BJ (cell line): Measurements from ENCODE around the gene UGT1A9. TPM values are rescaled to one million over a fixed set of nuclear protein-coding genes. Genes with fewer than 3 reads are reported as not detected.

Experiments
- CTCF ChIA-PET: fragments of 350-600 bp; formaldehyde crosslinking; extraction: SDS; loops from one replicate; lab custom pipeline; 2021; ENCODE audit warnings: antibody characterized with exemption, inconsistent platforms; lab: Yijun Ruan, JAX
- POLR2A ChIA-PET: fragments of 300-600 bp; sonication (Branson Sonifier 250); formaldehyde crosslinking; extraction: SDS; loops from one replicate; lab custom pipeline; 2021; ENCODE audit warnings: antibody characterized with exemption; lab: Charles Lee
- DNase-seq: peaks from one replicate; pipeline ENCODE4 v3.0.0-alpha.2; 2011; ENCODE audit warnings: low read depth
- H3K27me3 ChIP-seq: 2 replicates; pipeline ENCODE4 v1.6.0; 2011; ENCODE audit warnings: low read length; ENCODE audit not compliant: control insufficient read depth, insufficient read depth
- H3K36me3 ChIP-seq: 2 replicates; pipeline ENCODE4 v1.5.1; 2011; ENCODE audit warnings: low read length; ENCODE audit not compliant: control insufficient read depth, insufficient read depth
- H3K4me3 ChIP-seq: 2 replicates; pipeline ENCODE4 v1.5.1; 2011; ENCODE audit warnings: low read depth, mild to moderate bottlenecking, control low read depth, low read length
- polyA plus RNA-seq: library from polyadenylated mRNA; depleted of rRNA; stranded (reverse); fragments of >200 nt; gene quantifications from 2 replicates; pipeline ENCODE4 v1.2.3, GENCODE V29; 2011
- TF ChIP-seq, protein P1 (sequence below): IDR thresholded peaks from 2 replicates; pipeline ENCODE4 v1.5.1; 2011; ENCODE audit warnings: low read depth, mild to moderate bottlenecking, control low read depth, inconsistent platforms, low read length, moderate library complexity; ENCODE audit not compliant: insufficient read depth

The UGT1A9 gene
- polyA plus RNA-seq, 1 experiment, result not detected

- Histone ChIP-seq H3K36me3 (no peaks in the 10 kb centered on the region), H3K27me3 (no peaks in the 10 kb centered on the region), H3K4me3 (no peak overlapping the region)
- TF ChIP-seq, protein P1, sequence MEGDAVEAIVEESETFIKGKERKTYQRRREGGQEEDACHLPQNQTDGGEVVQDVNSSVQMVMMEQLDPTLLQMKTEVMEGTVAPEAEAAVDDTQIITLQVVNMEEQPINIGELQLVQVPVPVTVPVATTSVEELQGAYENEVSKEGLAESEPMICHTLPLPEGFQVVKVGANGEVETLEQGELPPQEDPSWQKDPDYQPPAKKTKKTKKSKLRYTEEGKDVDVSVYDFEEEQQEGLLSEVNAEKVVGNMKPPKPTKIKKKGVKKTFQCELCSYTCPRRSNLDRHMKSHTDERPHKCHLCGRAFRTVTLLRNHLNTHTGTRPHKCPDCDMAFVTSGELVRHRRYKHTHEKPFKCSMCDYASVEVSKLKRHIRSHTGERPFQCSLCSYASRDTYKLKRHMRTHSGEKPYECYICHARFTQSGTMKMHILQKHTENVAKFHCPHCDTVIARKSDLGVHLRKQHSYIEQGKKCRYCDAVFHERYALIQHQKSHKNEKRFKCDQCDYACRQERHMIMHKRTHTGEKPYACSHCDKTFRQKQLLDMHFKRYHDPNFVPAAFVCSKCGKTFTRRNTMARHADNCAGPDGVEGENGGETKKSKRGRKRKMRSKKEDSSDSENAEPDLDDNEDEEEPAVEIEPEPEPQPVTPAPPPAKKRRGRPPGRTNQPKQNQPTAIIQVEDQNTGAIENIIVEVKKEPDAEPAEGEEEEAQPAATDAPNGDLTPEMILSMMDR, result no peak
- DNase-seq, result no peak
- ChIA-PET CTCF (interaction anchor here (1.1 kb wide), 1 partner anchor 13 kb away, joined by 4 read pairs; no protein-coding TSS in a partner anchor), POLR2A (no interaction called here)
Observed at GRCh38 chr2:233799087-233799665, 127.5 kb downstream of the UGT1A9 start.

DNA sequence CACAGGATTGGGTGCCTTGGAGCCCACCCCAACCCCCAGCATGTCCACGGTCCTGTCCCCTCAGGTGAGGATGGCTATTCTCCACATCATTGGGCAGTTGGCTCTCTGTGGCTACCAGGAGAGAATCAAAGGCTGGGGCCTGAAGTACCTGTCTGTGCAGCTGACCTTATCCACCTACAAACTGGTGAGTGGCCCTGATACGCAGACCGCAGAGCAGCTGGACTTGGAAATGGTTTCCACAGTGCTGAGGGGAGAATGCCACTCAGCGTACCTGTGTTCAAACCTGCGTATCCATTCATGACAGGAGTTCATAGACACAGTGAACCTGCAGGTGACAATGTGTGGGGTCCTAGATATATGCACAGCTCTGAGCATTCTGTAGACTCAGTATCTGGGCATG, 128.0 kb downstream of the UGT1A9 start:
- Histone ChIP-seq H3K27me3 (no peaks in the 10 kb centered on the region), H3K4me3 (no peak overlapping the region), H3K36me3 (no peaks in the 10 kb centered on the region)
- CTCF ChIA-PET, result interaction anchor here (1.1 kb wide), 1 partner anchor 13 kb away, joined by 4 read pairs; no protein-coding TSS in a partner anchor
- TF ChIP-seq, protein P1, result no peak
- no peak for DNase-seq
- POLR2A ChIA-PET, result no interaction called here

DNA sequence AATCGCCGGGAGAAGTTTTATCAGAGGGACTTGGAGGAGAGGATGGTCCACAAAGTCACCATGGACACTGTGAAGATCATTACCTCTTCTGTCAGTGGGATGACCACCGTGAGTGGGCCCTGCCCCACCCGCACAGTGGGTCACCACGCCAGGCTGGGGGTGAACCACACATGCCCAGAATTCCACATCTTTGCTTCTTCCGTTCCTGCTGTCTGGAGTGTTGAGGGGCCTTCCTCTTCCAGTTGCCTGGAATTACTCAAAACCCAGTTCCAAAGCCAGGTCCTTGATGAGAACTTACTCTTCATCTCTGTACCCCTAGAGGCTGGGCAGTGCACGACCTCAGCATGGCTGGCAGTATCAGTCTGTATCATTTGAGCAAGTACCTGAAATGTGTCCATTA, 128.5 kb downstream of the UGT1A9 start:
- CTCF ChIA-PET, result no interaction called here
- H3K36me3 ChIP-seq, result no peaks in the 10 kb centered on the region

GRCh38 chr2:233801357-233802131, 129.8 kb downstream of the UGT1A9 start:
- no peak for DNase-seq
- TF ChIP-seq, protein P1, result no peak

More for the DNA sequence above, 128.5 kb downstream of the UGT1A9 start:
- H3K27me3 ChIP-seq, result no peaks in the 10 kb centered on the region
- TF ChIP-seq, protein P1, result no peak
- POLR2A ChIA-PET, result no interaction called here
- no peak for DNase-seq
- H3K4me3 ChIP-seq, result no peak overlapping the region

GRCh38 chr2:233802132-233802815, 130.6 kb downstream of the UGT1A9 start:
- no peak for DNase-seq
- H3K27me3 ChIP-seq, result no peaks in the 10 kb centered on the region
- no peaks in the 10 kb centered on the region for H3K36me3 ChIP-seq
- ChIA-PET CTCF (no interaction called here), POLR2A (no interaction called here)
- TF ChIP-seq, protein P1, result no peak
- H3K4me3 ChIP-seq, result no peak overlapping the region

More at GRCh38 chr2:233801357-233802131, 129.8 kb downstream of the UGT1A9 start:
- no peaks in the 10 kb centered on the region for H3K36me3 ChIP-seq
- ChIA-PET POLR2A (no interaction called here), CTCF (no interaction called here)
- H3K4me3 ChIP-seq, result no peak overlapping the region
- H3K27me3 ChIP-seq, result no peaks in the 10 kb centered on the region
